Measurements from ENCODE around the gene SCGB2A2.

Gene SCGB2A2

GRCh38 chr11:62269654-62270278 lies at the start of gene SCGB2A2:
Gene SCGB2A2, plus strand, starts transcription at chr11:62270158. Its CDS starts 59 bp downstream, at chr11:62270217.
- TF ChIP-seq CTCF (IDR thresholded peaks at IDR 0.05; ENCODE audit: low read depth, low read length) = peak; percentile 52; the same call in 1 of the 2 replicates
- H3K4me3 ChIP-seq (ENCODE audit: low read depth, low read length) = no peak within 1 kb of the TSS
- no peak within 1 kb of the TSS for H3K27ac ChIP-seq
- no peaks in the 10 kb centered on the region for H3K36me3 ChIP-seq
- H3K27me3 ChIP-seq (ENCODE audit: insufficient read depth, low read depth, severe bottlenecking) = no peaks in the 10 kb centered on the region
- H3K9me3 ChIP-seq (ENCODE audit: severe bottlenecking) = no peaks in the 10 kb centered on the region
- no peak for DNase-seq

GRCh38 chr11:62221498-62221897 lies 48.5 kb upstream of the SCGB2A2 start:
- Histone ChIP-seq H3K4me3 (ENCODE audit: low read depth, low read length) (no peak overlapping the region), H3K27me3 (ENCODE audit: insufficient read depth, low read depth, severe bottlenecking) (no peaks in the 10 kb centered on the region), H3K27ac (no peak overlapping the region), H3K36me3 (no peaks in the 10 kb centered on the region), H3K9me3 (ENCODE audit: severe bottlenecking) (peaks cover 22% of the 10 kb centered on the region)
- DNase-seq = no peak
- no peak for TF ChIP-seq CTCF (IDR thresholded peaks at IDR 0.05; ENCODE audit: low read depth, low read length)

DNA sequence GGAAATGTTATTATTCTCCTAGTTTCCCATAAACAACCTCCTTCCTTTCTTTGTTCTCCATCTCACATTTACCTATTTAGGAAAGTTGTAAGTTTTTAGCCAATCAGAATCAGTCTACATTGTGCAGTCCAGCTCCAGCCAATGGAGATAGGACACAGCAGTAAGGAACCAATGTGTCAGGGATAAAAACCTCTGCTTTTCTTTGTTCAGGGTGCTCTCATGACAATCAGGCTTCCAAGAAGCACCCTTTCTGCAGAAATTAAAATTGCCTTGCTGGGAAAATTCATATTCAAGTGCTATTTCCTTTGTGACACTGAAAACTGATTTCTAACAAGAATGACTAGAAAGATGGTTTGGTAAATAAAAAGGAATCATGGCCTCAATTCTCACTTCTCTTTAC lies 46.9 kb upstream of the SCGB2A2 start:
- DNase-seq = no peak
- Histone ChIP-seq H3K36me3 (no peaks in the 10 kb centered on the region), H3K4me3 (ENCODE audit: low read depth, low read length) (no peak overlapping the region), H3K27me3 (ENCODE audit: insufficient read depth, low read depth, severe bottlenecking) (no peaks in the 10 kb centered on the region), H3K9me3 (ENCODE audit: severe bottlenecking) (peaks cover 22% of the 10 kb centered on the region), H3K27ac (no peak overlapping the region)
- TF ChIP-seq CTCF (IDR thresholded peaks at IDR 0.05; ENCODE audit: low read depth, low read length) = no peak

GRCh38 chr11:62233730-62234129 lies 36.2 kb upstream of the SCGB2A2 start:
- DNase-seq = no peak
- Histone ChIP-seq H3K9me3 (ENCODE audit: severe bottlenecking) (no peaks in the 10 kb centered on the region), H3K4me3 (ENCODE audit: low read depth, low read length) (no peak overlapping the region), H3K27ac (no peak overlapping the region), H3K27me3 (ENCODE audit: insufficient read depth, low read depth, severe bottlenecking) (no peaks in the 10 kb centered on the region), H3K36me3 (no peaks in the 10 kb centered on the region)
- no peak for TF ChIP-seq CTCF (IDR thresholded peaks at IDR 0.05; ENCODE audit: low read depth, low read length)

- no peak for TF ChIP-seq CTCF (IDR thresholded peaks at IDR 0.05; ENCODE audit: low read depth, low read length)
- H3K27me3 ChIP-seq (ENCODE audit: insufficient read depth, low read depth, severe bottlenecking) = no peaks in the 10 kb centered on the region
- no peak for DNase-seq
- no peaks in the 10 kb centered on the region for H3K9me3 ChIP-seq (ENCODE audit: severe bottlenecking)
- no peaks in the 10 kb centered on the region for H3K36me3 ChIP-seq
- no peak overlapping the region for H3K4me3 ChIP-seq (ENCODE audit: low read depth, low read length)
- no peak overlapping the region for H3K27ac ChIP-seq
Observed at GRCh38 chr11:62236187-62236586, 33.8 kb upstream of the SCGB2A2 start.

DNA sequence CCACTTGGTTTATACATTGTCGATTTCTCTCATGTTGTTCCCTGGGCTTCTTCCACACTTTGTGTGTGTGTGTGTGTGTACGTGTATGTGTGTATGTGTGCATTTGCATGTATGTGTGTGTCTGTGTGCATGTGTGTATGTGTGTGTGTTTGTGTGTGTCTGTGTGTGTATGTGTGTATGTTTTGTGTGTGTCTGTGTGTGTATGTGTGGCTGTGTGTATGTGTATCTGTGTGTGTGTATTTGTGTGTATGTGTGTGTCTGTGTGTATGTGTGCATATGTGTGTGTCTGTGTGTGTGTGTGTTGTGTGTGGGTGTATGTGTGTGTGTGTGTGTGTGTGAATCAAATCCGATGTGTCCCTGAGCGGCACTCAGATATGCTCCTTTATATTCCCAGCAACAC lies 32.5 kb upstream of the SCGB2A2 start:
- H3K9me3 ChIP-seq (ENCODE audit: severe bottlenecking) = no peaks in the 10 kb centered on the region
- H3K27me3 ChIP-seq (ENCODE audit: insufficient read depth, low read depth, severe bottlenecking) = no peaks in the 10 kb centered on the region
- DNase-seq = no peak
- TF ChIP-seq CTCF (IDR thresholded peaks at IDR 0.05; ENCODE audit: low read depth, low read length) = no peak
- H3K27ac ChIP-seq = no peak overlapping the region
- no peak overlapping the region for H3K4me3 ChIP-seq (ENCODE audit: low read depth, low read length)
- no peaks in the 10 kb centered on the region for H3K36me3 ChIP-seq

All from WERI-Rb-1 (cell line).